Left ventricle myocardium superior (tissue), 1 donor: ENCODE data around the gene BHLHE41. TPM values are rescaled to one million over a fixed set of nuclear protein-coding genes. Genes with fewer than 3 reads are reported as not detected.

Source experiments
- ATAC-seq: fragments of 200-7000 bp; cut with Tn5 transposase; one replicate; pipeline ENCODE4 v1.9.1; 2020; ENCODE audit warnings: mild to moderate bottlenecking, moderate library complexity
- DNase-seq: peaks from one replicate; pipeline ENCODE4 v3.0.0-alpha.2; 2020
- intact Hi-C: fragments of 100-400 bp; cut with micrococcal nuclease; formaldehyde crosslinking; loops from one replicate; pipeline ENCODE4 v1.11.0; 2022
- total RNA-seq: library from RNA; stranded (reverse); fragmentation: NEBNext Ultra II Directional; extraction: Animal tissue kit (Norgen Biotek cat#: 25700); gene quantifications from one replicate; pipeline ENCODE4 v1.2.1, GENCODE V29; 2021
- donor health status: DM: no; HTN: yes; CAD: no; lungs with severe emphysema.

BHLHE41 gene
- total RNA-seq, 1 donor from 2014 or later: 35.9 TPM

DNA sequence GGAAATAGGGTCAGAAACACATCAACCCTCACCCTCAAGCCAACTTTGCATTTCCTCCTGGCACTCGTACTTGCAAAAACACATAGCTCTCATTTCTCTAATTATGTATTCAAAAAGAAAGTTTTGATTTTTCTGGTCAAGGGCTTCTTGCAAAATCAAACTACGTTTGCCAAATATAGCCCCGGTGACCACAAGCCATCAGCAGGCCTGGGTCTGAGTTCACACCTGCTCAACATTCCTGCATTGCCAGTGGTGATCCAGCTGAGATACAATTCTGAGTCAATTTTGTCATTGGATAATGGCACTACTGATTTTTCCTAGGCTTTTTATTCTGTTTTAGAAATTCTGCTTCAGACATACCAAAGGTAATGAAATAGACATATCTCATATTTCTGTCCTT, 10.7 kb upstream of the BHLHE41 start:
- intact Hi-C loops: no loop called here

DNA sequence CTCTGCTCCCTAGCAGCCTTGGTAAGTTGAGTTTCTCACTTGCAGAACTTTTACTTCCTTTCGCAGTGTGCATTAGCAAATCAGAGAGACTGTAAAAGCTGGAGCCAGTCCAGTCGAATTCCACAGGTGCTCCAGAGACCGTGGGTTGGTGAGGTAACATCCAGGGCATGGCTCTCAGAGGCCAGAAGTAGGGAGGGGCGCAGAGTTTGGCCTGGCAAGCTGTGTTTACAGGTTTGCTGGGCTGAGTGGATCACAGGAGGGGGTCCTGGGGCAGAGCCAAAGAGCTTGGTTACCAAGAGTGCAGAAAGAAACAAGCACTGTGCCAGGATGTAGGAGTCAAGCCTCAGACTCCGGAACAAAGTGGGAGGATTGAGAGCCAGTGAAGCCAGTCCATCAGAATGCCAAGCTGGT, 10.2 kb upstream of the BHLHE41 start:
- intact Hi-C loops: no loop called here
- ATAC-seq: peak; percentile 18
- no peak for DNase-seq

More for the DNA sequence above, 10.7 kb upstream of the BHLHE41 start:
- DNase-seq (no peak), ATAC-seq (no peak)

DNA sequence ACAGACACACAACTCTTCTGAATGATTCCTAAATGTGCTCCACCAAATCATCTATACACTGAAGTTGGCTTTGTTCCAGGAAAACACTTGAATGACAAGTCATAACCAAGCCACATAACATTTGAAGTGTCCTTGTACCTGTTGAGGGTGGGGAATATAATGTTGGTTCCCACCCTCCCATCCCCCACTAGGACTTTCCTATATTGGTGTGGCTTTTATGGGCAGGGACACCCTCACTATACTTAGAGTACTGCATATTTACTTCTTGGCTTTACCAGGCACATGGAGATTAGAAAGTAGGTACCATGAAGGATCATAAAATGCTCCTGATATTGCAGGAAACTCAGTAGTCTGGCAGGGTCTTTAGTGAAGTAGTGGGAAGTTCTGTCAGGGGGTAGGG, 9.7 kb upstream of the BHLHE41 start:
- intact Hi-C loops: no loop called here
- DNase-seq (no peak), ATAC-seq (no peak)

DNA sequence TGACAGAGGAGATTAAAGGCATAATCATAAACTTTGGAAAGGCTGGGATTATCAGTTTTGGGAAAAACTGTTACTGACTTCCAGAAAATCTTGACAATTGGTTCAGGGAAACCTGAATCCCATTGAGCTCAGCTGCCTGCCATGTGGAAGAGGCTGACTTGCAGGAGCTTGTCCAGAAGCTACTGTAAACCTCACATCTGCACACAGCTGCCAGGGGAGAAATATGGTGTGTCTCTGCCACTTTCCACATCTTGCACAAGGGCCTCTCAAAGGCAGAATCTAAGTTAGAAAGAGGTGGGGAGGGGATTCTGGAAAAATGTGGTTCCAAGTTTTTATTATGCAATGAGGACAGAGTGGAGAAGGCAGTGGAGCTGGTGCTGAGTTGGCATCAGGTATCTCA, 8.7 kb upstream of the BHLHE41 start:
- no peak for ATAC-seq
- intact Hi-C loops: no loop called here
- DNase-seq: no peak

DNA sequence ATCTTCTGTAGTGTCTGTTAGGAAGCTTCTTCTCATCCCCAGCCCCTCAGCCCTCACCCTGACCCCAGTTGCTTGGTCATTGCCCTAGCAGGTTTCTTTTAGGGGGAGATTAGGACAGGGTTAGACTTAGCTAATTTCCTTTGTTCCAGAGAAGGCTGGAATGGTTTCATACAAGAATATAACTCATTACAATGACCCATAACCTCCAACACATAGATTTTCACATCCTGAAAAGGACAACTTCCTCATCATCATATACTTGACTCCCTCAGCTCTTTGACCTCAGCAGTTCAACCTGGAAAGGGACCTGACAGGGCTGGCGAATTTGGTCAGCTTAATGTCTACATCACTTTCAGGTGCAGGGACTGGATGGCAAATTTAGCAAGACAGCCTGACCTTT, 8.0 kb upstream of the BHLHE41 start:
- no peak for DNase-seq
- no peak for ATAC-seq
- intact Hi-C loops: no loop called here

DNA sequence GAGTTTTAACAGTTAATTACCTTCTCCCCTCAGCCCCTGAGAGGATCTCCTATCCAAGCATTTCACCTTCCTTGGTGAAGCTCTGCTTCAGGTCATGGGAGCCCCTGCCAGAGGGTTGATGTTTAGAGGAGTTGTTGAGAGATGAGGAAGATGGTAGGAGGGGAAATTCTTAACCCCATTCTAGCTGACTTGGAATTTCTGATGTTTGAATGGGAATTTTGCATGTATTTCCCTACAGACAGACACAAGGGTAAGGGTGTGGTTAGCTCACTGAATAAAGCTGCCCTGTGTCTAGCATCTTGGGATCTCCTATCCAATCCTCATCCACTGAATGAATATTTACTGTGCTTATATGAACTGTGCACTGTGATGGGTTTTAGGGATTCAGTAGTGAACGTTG, 7.1 kb upstream of the BHLHE41 start:
- ATAC-seq (no peak), DNase-seq (no peak)
- intact Hi-C loops: no loop called here

DNA sequence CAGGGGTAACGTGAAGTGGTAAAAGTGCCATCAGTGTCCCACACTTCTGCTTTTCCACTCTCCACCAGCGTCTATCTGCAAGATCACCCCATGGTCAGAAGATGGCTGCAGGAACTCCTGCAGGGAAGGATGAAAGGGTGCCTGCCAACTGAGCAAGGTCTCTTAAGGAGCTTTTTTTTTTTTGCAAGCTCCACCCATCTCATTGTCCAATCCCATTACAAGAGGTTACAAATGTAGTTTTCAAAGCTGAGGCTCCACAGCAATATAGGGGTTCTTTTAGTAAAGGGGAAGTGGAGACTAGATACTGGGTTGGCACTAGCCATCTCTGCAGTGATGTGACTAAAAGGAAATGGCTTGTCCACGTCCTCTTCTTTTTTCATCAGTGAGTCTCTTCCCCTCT, 5.9 kb upstream of the BHLHE41 start:
- intact Hi-C loops: no loop called here
- ATAC-seq (no peak), DNase-seq (no peak)

DNA sequence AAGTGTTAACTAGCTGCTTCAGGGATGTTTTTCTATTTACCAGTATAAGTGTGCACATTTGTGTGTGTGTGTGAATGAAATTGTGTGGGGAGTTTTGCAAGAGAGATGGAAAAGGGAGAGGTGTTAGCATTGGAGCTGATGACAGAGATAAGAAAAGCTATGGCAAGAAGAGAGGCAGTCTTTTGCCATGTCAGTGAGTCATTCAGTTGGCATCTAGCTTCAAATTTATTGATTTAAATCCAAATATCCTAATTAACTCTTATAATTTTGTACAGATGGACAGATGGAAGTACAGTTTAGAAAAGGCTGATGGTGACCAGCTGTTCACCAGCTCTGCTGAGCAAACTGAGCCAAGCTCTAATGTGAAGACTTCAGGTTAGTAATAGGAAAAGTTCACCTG, 3.3 kb upstream of the BHLHE41 start:
- ATAC-seq (no peak), DNase-seq (no peak)
- intact Hi-C loops: no loop called here

- ATAC-seq (no peak), DNase-seq (no peak)
- intact Hi-C loops: no loop called here
These were observed 2.6 kb upstream of the BHLHE41 start for GRCh38 chr12:26127404-26127803.

DNA sequence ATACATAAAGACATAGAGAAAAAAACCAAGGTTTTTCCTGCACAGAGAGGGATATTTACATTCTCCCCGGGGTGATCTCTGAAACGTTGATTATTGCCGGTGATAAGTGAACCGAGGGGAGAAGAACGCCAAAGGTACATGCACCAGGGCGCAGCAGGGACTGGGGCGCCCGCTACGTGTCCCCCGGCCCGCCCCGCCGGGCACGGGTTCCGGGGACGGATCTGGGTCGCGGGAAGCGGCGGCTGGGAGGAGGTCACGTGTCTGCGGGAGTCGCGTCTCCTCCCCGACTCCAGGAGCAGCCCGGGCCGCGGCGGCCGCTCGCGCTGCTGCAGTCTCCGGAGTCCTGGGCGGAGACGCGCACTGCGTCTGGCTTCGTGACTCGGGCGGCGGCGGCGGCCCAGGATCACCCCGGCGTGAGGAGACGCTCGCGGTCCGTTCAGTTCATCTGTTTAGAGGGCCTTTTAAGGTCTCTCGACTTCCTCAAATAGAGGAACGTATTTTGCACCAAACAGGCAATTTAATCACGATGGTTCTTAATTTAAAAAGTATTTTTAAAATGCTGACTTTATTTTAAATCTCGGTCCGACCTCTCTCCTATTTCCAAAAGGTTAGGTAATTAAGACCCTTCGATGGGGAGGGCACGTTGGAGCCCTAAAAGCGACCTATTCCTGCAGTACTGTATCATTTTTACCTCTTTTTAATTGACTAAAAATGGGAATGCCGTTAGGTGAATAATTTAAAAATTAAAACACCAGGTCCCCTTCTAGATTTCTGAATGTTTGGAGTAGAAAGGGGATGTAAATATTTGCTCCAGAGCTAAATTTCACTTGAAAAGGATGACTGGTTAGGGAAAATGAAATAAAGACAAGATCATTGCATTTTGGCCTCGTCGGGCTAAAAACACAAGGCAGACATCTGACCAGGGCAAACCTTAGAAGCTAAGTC, 1.8 kb upstream of the BHLHE41 start:
- ATAC-seq: peak; percentile 83
- intact Hi-C loops: no loop called here

DNA sequence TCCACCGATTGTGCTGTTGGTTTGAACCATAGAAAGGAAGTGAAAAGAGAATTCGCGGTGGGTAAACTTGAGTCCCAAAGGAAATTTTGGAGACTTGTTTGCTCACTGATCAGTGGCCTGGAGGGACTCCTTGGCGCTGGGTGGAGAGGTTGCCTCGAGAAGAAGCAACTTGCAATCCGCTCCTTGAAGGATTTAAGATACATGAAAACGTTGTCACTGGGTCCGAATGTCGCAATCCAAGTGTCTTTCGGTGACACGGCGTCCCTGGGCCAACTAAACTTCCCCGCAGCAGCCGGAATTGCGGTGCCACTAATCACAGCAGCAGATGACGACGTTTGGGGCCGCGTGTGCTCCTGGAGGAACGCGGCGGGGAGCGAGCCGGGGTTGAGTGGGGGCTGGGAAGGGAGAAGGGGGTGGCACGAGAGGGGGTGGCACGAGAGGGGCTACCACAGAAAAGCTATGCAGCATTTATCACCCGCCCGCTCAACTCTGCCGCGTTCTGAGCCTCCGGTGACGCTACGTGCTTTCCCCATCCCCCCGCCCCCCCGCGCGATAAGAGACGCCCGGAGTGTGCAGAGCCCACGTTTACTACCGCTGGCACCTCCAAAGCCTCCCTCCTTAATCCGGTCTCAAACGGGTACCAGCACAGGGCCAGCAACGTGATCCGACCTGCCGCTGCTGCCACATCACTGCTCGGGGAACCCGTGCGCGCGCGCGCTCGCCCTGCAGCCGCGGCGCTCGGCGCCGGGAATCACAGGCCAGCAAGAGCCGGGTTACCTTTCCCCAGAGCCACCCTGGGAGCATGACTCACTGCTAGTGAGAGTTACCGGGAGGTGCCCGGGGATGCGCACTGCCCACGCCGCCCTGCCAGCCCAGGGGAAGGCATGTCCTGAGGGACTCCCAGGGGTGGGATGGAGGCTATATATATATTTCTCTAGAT, 833 bp upstream of the BHLHE41 start:
- ATAC-seq: peak; percentile 77
- intact Hi-C loops: no loop called here
- DNase-seq: peak; percentile 86

More for the DNA sequence above, 1.8 kb upstream of the BHLHE41 start:
- peak; percentile 95 for DNase-seq

DNA sequence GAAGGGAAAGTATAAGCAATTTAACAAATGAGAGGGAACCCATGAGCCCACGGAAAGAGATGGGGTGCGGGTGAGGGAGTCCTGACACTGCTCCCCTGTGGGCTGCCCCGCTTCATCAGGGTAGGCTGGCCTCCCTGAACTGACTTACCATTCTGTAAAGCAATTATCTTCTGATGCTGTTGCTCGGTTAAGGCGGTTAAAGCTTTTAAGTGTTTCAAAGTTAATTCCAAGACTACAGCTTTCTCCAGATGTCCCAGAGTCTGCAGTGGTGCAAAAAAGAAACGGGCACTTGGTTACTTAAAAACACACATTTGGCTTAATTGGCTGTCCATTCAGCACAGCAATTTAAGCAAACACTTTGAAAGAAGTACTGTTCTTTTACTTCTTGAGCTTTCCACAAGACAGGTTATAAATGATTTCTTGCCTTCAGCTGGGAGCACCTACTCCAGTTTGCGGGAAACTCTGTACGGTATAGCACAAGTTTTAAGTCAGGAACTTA, 1.3 kb downstream of the BHLHE41 start:
- intact Hi-C loops: no loop called here
- ATAC-seq: no peak

GRCh38 chr12:26122681-26123481, 2.0 kb downstream of the BHLHE41 start:
- intact Hi-C loops: no loop called here
- peak; percentile 9 for ATAC-seq

More for the DNA sequence above, 1.3 kb downstream of the BHLHE41 start:
- no peak for DNase-seq

GRCh38 chr12:26122061-26122680, 2.7 kb downstream of the BHLHE41 start:
- DNase-seq (peak; percentile 73), ATAC-seq (no peak)
- intact Hi-C loops: no loop called here

More at GRCh38 chr12:26122681-26123481, 2.0 kb downstream of the BHLHE41 start:
- DNase-seq: peak; percentile 69

- ATAC-seq: no peak
- no peak for DNase-seq
- intact Hi-C loops: no loop called here
These were observed 3.3 kb downstream of the BHLHE41 start for GRCh38 chr12:26121323-26122060.

DNA sequence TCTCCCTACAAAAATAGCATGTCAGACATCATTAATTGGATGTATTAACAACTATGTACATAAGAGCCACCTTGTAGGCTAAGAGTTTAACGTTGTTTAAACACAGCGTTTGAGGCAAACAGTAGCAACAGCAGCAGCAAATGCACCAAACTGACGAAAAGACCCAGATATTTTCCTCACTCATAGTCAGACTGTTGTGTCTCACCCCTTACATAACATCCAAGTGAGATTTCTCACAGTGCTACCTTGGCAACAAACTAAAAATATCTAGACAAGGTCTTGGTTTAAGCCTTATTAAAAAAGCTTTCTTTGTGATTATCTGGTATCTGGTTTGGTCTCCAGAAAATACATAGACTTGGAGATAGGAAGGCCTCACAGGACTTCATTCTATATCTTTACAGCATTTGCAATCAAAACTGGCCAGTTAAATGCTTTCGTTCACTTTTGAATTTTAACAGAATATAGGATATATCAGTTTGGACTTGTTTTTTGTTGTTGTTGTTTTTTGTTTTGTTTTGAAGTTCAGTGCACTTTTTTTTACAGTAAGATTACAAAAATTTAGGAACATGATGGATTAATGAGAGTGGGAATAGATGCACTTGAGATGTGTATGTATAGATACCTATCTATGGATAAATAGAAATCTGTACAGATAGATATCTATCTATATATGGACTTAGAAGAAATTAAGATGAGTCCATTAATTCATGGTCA, 4.1 kb downstream of the BHLHE41 start:
- no peak for DNase-seq
- intact Hi-C loops: no loop called here
- ATAC-seq: no peak

GRCh38 chr12:26119391-26119989, 5.3 kb downstream of the BHLHE41 start:
- intact Hi-C loops: loop anchor here (10.0 kb wide), 2 partner anchors 165 to 405 kb away; no protein-coding TSS in a partner anchor

More at GRCh38 chr12:26119391-26119989, 5.3 kb downstream of the BHLHE41 start:
- DNase-seq (no peak), ATAC-seq (peak; percentile 8)
